HG03342 (cell line): ENCODE measurements around the gene UPF1.
"Not testable (repeated sequence)": the region's sequence is repeated elsewhere in the genome, so short reads cannot be mapped to it uniquely, and the experiment has no call there.

Source experiments
- ATAC-seq: cut with Tn5 transposase; IDR thresholded peaks from one replicate; pipeline ENCODE4 v1.9.1; 2021; ENCODE audit warnings: mild to moderate bottlenecking, moderate library complexity; ENCODE audit not compliant: unreplicated experiment

UPF1 gene

GRCh38 chr19:18908917-18909619, 77.3 kb downstream of the UPF1 start:
- no peak for ATAC-seq

- no peak for ATAC-seq
Measured at GRCh38 chr19:18910010-18910409, 78.3 kb downstream of the UPF1 start.

GRCh38 chr19:18910801-18911436, 79.2 kb downstream of the UPF1 start:
- no peak for ATAC-seq

- no peak for ATAC-seq
Measured at GRCh38 chr19:18912933-18913332, 81.2 kb downstream of the UPF1 start.

GRCh38 chr19:18913466-18913865, 81.7 kb downstream of the UPF1 start:
- ATAC-seq, result no peak

GRCh38 chr19:18915639-18916038, 83.9 kb downstream of the UPF1 start:
- ATAC-seq, result no peak

- not testable (repeated sequence) for ATAC-seq
Measured at GRCh38 chr19:18917593-18917992, 85.8 kb downstream of the UPF1 start.
